HepG2 (cell line): ENCODE data around the gene BCL7A. TPM values are rescaled to one million over a fixed set of nuclear protein-coding genes. Genes with fewer than 3 reads are reported as not detected.

ENCODE experiments used
- ATAC-seq: fragments of 200-7000 bp; cut with Tn5 transposase; 3 replicates; pipeline ENCODE4 v1.9.1; 2020; ENCODE audit warnings: mild to moderate bottlenecking, moderate library complexity
- BruUV-seq: library from RNA; stranded (reverse); fragments of 400-500 nt; replicated peaks from 2 replicates; lab custom pipeline; 2021; lab: Mats Ljungman, UMichigan
- CTCF ChIA-PET: fragments of 300-600 bp; formaldehyde crosslinking; extraction: SDS; loops from one replicate; lab custom pipeline; 2021; ENCODE audit warnings: low total read pairs, inconsistent platforms, low intra/inter-chr PET ratio; lab: Yijun Ruan, JAX
- POLR2A ChIA-PET: fragments of 350-600 bp; sonication (Branson Sonifier 250); formaldehyde crosslinking; loops from one replicate; lab custom pipeline; 2020; ENCODE audit warnings: antibody characterized with exemption, inconsistent platforms; lab: Yijun Ruan, JAX
- DNase-seq: peaks from one replicate; pipeline ENCODE4 v3.0.0-alpha.2; 2015; ENCODE audit warnings: low spot score
- FAIRE-seq: peaks from 3 replicates; lab custom pipeline; 2011; peaks lifted over from hg19 to GRCh38; lab: Jason Lieb, UNC
- H2AFZ ChIP-seq: one replicate; pipeline ENCODE4 v1.6.1; 2011; ENCODE audit warnings: low read length, inconsistent platforms
- H3K27ac ChIP-seq: fragments of 300-600 bp; 3 replicates; pipeline ENCODE4 v1.8.0; 2011; ENCODE audit warnings: mixed run types, mild to moderate bottlenecking, mixed read lengths, low read length, inconsistent platforms; ENCODE audit not compliant: insufficient read depth; ENCODE audit errors: extremely low read length
- H3K27me3 ChIP-seq, 2 experiments: fragments of 200-600 bp in 1 of 2; 2 replicates in 1 of 2; 3 replicates in 1 of 2; pipeline versions ENCODE4 v1.6.0 to v1.8.0; 2011; ENCODE audit warnings: low read length in 2 of 2, mild to moderate bottlenecking in 2 of 2, moderate library complexity in 2 of 2, inconsistent platforms in 1 of 2; ENCODE audit not compliant: insufficient read depth in 2 of 2, control insufficient read depth in 1 of 2
- H3K36me3 ChIP-seq, 2 experiments: fragments of 200-600 bp in 1 of 2; replicated peaks in 1 of 2; 2 replicates in 1 of 2; 3 replicates in 1 of 2; pipeline versions ENCODE4 v1.5.1 to v1.8.0; 2011; ENCODE audit warnings: low read length in 2 of 2, inconsistent platforms in 1 of 2; ENCODE audit not compliant: insufficient read depth in 2 of 2, control insufficient read depth in 1 of 2
- H3K4me1 ChIP-seq: 2 replicates; pipeline ENCODE4 v1.5.1; 2012; ENCODE audit warnings: low read length, inconsistent platforms; ENCODE audit not compliant: insufficient read depth
- H3K4me2 ChIP-seq: 2 replicates; pipeline ENCODE4 v1.6.0; 2011; ENCODE audit warnings: low read depth, low read length, inconsistent platforms
- H3K4me3 ChIP-seq, 3 experiments: fragments of 200-600 bp in 1 of 3; sonication (generic), shearing (Covaris generic) in 1 of 3; replicated peaks in 1 of 3; 2 replicates each; pipeline ENCODE4 v1.5.1; 2011 to 2016; ENCODE audit warnings: low read length in 3 of 3, inconsistent platforms in 2 of 3, low read depth in 2 of 3, mild to moderate bottlenecking in 2 of 3, control low read depth in 1 of 3, mixed read lengths in 1 of 3; ENCODE audit not compliant: insufficient read depth in 1 of 3
- H3K79me2 ChIP-seq: one replicate; pipeline ENCODE4 v1.6.1; 2011; ENCODE audit warnings: low read length, inconsistent platforms; ENCODE audit not compliant: insufficient read depth
- H3K9ac ChIP-seq: 2 replicates; pipeline ENCODE4 v1.6.0; 2011; ENCODE audit warnings: mild to moderate bottlenecking, low read depth, low read length, inconsistent platforms; ENCODE audit not compliant: insufficient read depth
- H3K9me3 ChIP-seq: 2 replicates; pipeline ENCODE4 v1.5.1; 2012; ENCODE audit warnings: mild to moderate bottlenecking, low read length
- H4K20me1 ChIP-seq: 2 replicates; pipeline ENCODE4 v1.6.0; 2011; ENCODE audit warnings: inconsistent platforms, mild to moderate bottlenecking, low read length, moderate library complexity; ENCODE audit not compliant: insufficient read depth
- CREM ChIP-seq, 2 experiments: sonication (generic) in 1 of 2; formaldehyde crosslinking in 1 of 2; IDR thresholded peaks; 2 replicates each; pipeline versions ENCODE4 v1.4.0 to v1.6.1; 2016 to 2020; ENCODE audit warnings: antibody characterized with exemption in 1 of 2, mild to moderate bottlenecking in 1 of 2, missing genetic modification reagents in 1 of 2
- DNMT1 ChIP-seq: sonication (generic); formaldehyde crosslinking; IDR thresholded peaks from 2 replicates; pipeline ENCODE4 v1.5.1; 2020; ENCODE audit warnings: mild to moderate bottlenecking, missing genetic modification reagents
- HNF4A ChIP-seq: sonication (generic); formaldehyde crosslinking; IDR thresholded peaks from 2 replicates; pipeline ENCODE4 v1.4.0; 2020; ENCODE audit warnings: missing genetic modification reagents
- HNRNPLL ChIP-seq: fragments of 200-400 bp; formaldehyde crosslinking; IDR thresholded peaks from 2 replicates; pipeline ENCODE4 v1.6.1; 2017; ENCODE audit warnings: mild to moderate bottlenecking, low read depth, low read length; ENCODE audit not compliant: poor library complexity, severe bottlenecking
- PAWR ChIP-seq: sonication (generic); formaldehyde crosslinking; IDR thresholded peaks from 2 replicates; pipeline ENCODE4 v1.4.0; 2020; ENCODE audit warnings: missing genetic modification reagents, mild to moderate bottlenecking, borderline replicate concordance
- RXRA ChIP-seq: sonication (generic); formaldehyde crosslinking; IDR thresholded peaks from 2 replicates; pipeline ENCODE4 v1.5.1; 2020; ENCODE audit warnings: missing genetic modification reagents
- RXRB ChIP-seq: IDR thresholded peaks from 2 replicates; pipeline ENCODE4 v1.6.1; 2016; ENCODE audit warnings: borderline replicate concordance, missing genetic modification reagents, missing compliant biosample characterization
- SALL1 ChIP-seq: sonication (generic); formaldehyde crosslinking; IDR thresholded peaks from 2 replicates; pipeline ENCODE4 v1.8.0; 2022; ENCODE audit warnings: mild to moderate bottlenecking, missing genetic modification reagents
- SETDB1 ChIP-seq: sonication (generic); formaldehyde crosslinking; IDR thresholded peaks from 2 replicates; pipeline ENCODE4 v1.5.1; 2020; ENCODE audit warnings: missing genetic modification reagents, mild to moderate bottlenecking, borderline replicate concordance
- TAF1 ChIP-seq: sonication (generic); formaldehyde crosslinking; IDR thresholded peaks from 2 replicates; pipeline ENCODE4 v1.4.0; 2020; ENCODE audit warnings: missing genetic modification reagents
- ZFP36L2 ChIP-seq: sonication (generic); formaldehyde crosslinking; IDR thresholded peaks from 2 replicates; pipeline ENCODE4 v1.4.0; 2020; ENCODE audit warnings: missing genetic modification reagents
- ZFP62 ChIP-seq: sonication (generic); formaldehyde crosslinking; IDR thresholded peaks from 2 replicates; pipeline ENCODE4 v1.4.0; 2020; ENCODE audit warnings: missing genetic modification reagents
- ZNF121 ChIP-seq: sonication (generic); formaldehyde crosslinking; IDR thresholded peaks from 2 replicates; pipeline ENCODE4 v1.5.0; 2020; ENCODE audit warnings: mild to moderate bottlenecking, missing genetic modification reagents
- ZNF180 ChIP-seq: sonication (generic); formaldehyde crosslinking; IDR thresholded peaks from 2 replicates; pipeline ENCODE4 v1.4.0; 2020; ENCODE audit warnings: low read depth, missing genetic modification reagents, borderline replicate concordance
- ZNF317 ChIP-seq: sonication (generic); formaldehyde crosslinking; IDR thresholded peaks from 2 replicates; pipeline ENCODE4 v1.5.0; 2020; ENCODE audit warnings: mild to moderate bottlenecking, missing genetic modification reagents
- ZNF329 ChIP-seq: sonication (generic); formaldehyde crosslinking; IDR thresholded peaks from 2 replicates; pipeline ENCODE4 v1.9.0; 2021; ENCODE audit warnings: low read depth, mild to moderate bottlenecking, missing genetic modification reagents
- WGBS: methylation state at CpG from one replicate; pipeline ENCODE4 v1.1.6; 2017; ENCODE audit warnings: low lambda C conversion rate; 5-methylcytosine and 5-hydroxymethylcytosine counted together
- in situ Hi-C: cut with HindIII; loops from 2 replicates; pipeline ENCODE4 v1.10.0; 2017; ENCODE audit warnings: low pct_unique_long_range_greater_than_20kb; ENCODE audit not compliant: extremely low pct_ligation_motif_present
- intact Hi-C: fragments of 100-400 bp; cut with micrococcal nuclease; formaldehyde crosslinking; loops from one replicate; pipeline ENCODE4 v1.10.0; 2022; ENCODE audit not compliant: unreplicated experiment
- polyA plus RNA-seq, 8 experiments: library from polyadenylated mRNA; depleted of rRNA in 3 of 8; stranded (reverse) in 7 of 8; unstranded in 1 of 8; fragments of >200 nt; fragmentation: Illumina TruSeq in 4 of 8; extraction: Trizol in 4 of 8; gene quantifications; 2 replicates each; pipeline versions ENCODE4 v1.2.1 to v1.2.3, GENCODE V29; 2011 to 2016; ENCODE audit warnings: low read depth in 4 of 8, missing spikeins in 1 of 8, mixed read lengths in 1 of 8; ENCODE audit not compliant: insufficient read depth in 1 of 8
- total RNA-seq, 5 experiments: library from RNA; depleted of rRNA; stranded (reverse); fragments of >200 nt; fragmentation: Illumina TruSeq; extraction: Trizol; gene quantifications; 2 replicates each; pipeline ENCODE4 v1.2.3, GENCODE V29; 2016; ENCODE audit warnings: low read depth in 1 of 5
- TF ChIP-seq, protein P1 (sequence below): sonication (generic); formaldehyde crosslinking; IDR thresholded peaks from 2 replicates; pipeline ENCODE4 v1.4.0; 2020; ENCODE audit warnings: missing genetic modification reagents

The BCL7A gene
- total and polyA plus RNA-seq, 2 of the 13 experiments (the other 11 are each of a cell fraction or from before 2014, with no cell fraction given): 4.1 to 6.2 TPM

DNA sequence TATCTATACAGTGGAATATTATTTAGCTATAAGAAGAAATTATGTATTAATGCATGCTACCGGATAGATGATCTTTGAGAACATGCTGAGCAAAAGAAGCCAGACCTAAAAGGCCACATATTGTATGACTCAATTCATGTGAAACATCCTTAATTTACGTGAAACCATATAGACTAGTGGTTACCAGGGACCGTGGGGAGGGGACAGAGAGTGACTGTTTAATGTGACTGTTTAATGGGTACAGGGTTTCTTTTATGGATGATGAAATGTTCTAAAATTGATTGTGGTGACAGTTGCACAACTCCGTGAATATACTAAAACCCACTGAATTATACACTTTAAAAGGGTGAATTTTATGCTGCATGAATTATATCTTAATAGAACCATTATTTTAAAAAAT is 8.5 kb upstream of the BCL7A start:
- Histone ChIP-seq H4K20me1 (no peaks in the 10 kb centered on the region), H3K79me2 (no peaks in the 10 kb centered on the region), H3K27ac (no peak overlapping the region), H3K36me3 (no peaks in the 10 kb centered on the region), H3K4me3 (no peak overlapping the region), H2AFZ (no peak overlapping the region), H3K4me1 (peaks cover 4% of the 10 kb centered on the region), H3K27me3 (peaks cover 0 to 8% of the 10 kb centered on the region in 2 experiments; a peak in 3 of 5 replicates), H3K9me3 (no peaks in the 10 kb centered on the region), H3K4me2 (no peak overlapping the region), H3K9ac (no peak overlapping the region)
- intact Hi-C loops (no loop called here), in situ Hi-C loops (no loop called here)
- FAIRE-seq (no peak), DNase-seq (no peak), ATAC-seq (no peak)
- TF ChIP-seq HNF4A (CRISPR knock-in tag) (no peak), ZNF121 (CRISPR knock-in tag) (no peak), ZFP62 (CRISPR knock-in tag) (no peak), ZNF329 (CRISPR knock-in tag) (no peak), RXRB (no peak), RXRA (CRISPR knock-in tag) (no peak), ZFP36L2 (CRISPR knock-in tag) (no peak), ZNF180 (CRISPR knock-in tag) (no peak), TAF1 (CRISPR knock-in tag) (no peak), ZNF317 (CRISPR knock-in tag) (no peak), PAWR (CRISPR knock-in tag) (no peak), SALL1 (no peak), CREM (IDR thresholded peaks at IDR 0.05) (no peak), CREM (CRISPR knock-in tag; IDR thresholded peaks at IDR 0.05) (no peak), SETDB1 (CRISPR knock-in tag) (no peak), HNRNPLL (no peak), DNMT1 (no peak)
- TF ChIP-seq, protein P1, sequence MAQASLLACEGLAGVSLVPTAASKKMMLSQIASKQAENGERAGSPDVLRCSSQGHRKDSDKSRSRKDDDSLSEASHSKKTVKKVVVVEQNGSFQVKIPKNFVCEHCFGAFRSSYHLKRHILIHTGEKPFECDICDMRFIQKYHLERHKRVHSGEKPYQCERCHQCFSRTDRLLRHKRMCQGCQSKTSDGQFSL (CRISPR knock-in tag): no peak
- ChIA-PET POLR2A (interaction anchor here (0.9 kb wide), 1 partner anchor 11 kb away, joined by 4 read pairs; no protein-coding TSS in a partner anchor), CTCF (no interaction called here)
- no TSS peak for BruUV-seq
- WGBS: 58% methylated on average over 4 of the region's 4 CpGs
